ENCODE measurements around the gene CCDC40. TPM values are rescaled to one million over a fixed set of nuclear protein-coding genes. Genes with fewer than 3 reads are reported as not detected.

The CCDC40 gene
- total and polyA plus RNA-seq, 9 of the 15 experiments (the other 6 are each of a cell fraction or from before 2014, with no cell fraction given): 0.07 to 0.33 TPM; not detected in 7

DNA sequence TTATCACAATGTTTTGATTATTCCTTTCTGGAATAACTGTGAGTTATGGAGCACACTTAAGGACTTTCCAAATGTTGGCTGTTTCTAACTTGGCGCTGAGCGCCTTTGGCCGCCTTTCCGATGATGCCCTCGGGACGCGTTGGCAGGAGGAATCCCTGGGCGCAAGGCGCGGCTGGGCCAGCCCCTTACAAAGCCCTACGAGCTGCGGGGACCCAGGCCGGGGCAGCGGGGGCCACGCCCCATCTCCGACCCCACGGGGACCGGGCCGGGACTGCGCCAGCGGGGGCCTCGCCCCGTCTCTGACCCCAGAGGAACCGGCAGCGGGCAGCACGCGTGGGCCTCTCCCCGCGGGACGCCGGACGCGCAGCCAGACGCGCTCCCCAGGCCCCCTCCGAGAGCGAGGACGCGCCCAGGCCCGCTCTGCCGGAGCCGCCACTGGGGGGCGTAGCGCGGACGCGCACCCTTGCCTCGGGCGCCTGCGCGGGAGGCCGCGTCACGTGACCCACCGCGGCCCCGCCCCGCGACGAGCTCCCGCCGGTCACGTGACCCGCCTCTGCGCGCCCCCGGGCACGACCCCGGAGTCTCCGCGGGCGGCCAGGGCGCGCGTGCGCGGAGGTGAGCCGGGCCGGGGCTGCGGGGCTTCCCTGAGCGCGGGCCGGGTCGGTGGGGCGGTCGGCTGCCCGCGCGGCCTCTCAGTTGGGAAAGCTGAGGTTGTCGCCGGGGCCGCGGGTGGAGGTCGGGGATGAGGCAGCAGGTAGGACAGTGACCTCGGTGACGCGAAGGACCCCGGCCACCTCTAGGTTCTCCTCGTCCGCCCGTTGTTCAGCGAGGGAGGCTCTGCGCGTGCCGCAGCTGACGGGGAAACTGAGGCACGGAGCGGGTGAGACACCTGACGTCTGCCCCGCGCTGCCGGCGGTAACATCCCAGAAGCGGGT lies 64.8 kb downstream of the CCDC40 start, which contains the start of gene GAA (continued):
- TF ChIP-seq RBFOX2 (IDR thresholded peaks at IDR 0.05; ENCODE audit: low read depth, low read length) (peak; percentile 69), TAF9B (IDR thresholded peaks at IDR 0.05; ENCODE audit: partially characterized antibody) (no peak), SUPT5H (IDR thresholded peaks at IDR 0.05) (no peak), ZKSCAN3 (CRISPR knock-in tag; IDR thresholded peaks at IDR 0.05) (no peak), CAMTA2 (CRISPR knock-in tag; conservative IDR thresholded peaks at IDR 0.05) (0 out of 2 replicates have a peak, but pooled peaks have one; percentile 40), BCOR (IDR thresholded peaks at IDR 0.05) (peak; percentile 89), PRPF4 (IDR thresholded peaks at IDR 0.05; ENCODE audit: insufficient read depth, low read depth, low read length, poor library complexity, severe bottlenecking) (no peak), ESRRB (CRISPR knock-in tag; IDR thresholded peaks at IDR 0.05; ENCODE audit: borderline replicate concordance) (no peak), POU5F1 (IDR thresholded peaks at IDR 0.05; ENCODE audit: borderline replicate concordance, low read depth, low read length, partially characterized antibody) (no peak), RBM22 (IDR thresholded peaks at IDR 0.05; ENCODE audit: low read depth, low read length, poor library complexity, severe bottlenecking) (no peak), PHB2 (IDR thresholded peaks at IDR 0.05; ENCODE audit: low read depth) (no peak), HNRNPUL1 (IDR thresholded peaks at IDR 0.05; ENCODE audit: low read length) (no peak), BRCA1 (IDR thresholded peaks at IDR 0.05) (no peak), BRCA1 (CRISPR knock-in tag; IDR thresholded peaks at IDR 0.05) (no peak), TFAM (CRISPR knock-in tag; conservative IDR thresholded peaks at IDR 0.05) (no peak), GABPB2 (CRISPR knock-in tag; conservative IDR thresholded peaks at IDR 0.05) (no peak), BDP1 (IDR thresholded peaks at IDR 0.05; ENCODE audit: insufficient read depth, insufficient read length) (no peak), LCOR (CRISPR knock-in tag; IDR thresholded peaks at IDR 0.05) (no peak), ZNF347 (CRISPR knock-in tag; IDR thresholded peaks at IDR 0.05; ENCODE audit: low read depth) (no peak), ETV5 (CRISPR knock-in tag; IDR thresholded peaks at IDR 0.05; ENCODE audit: low read depth) (0 out of 2 replicates have a peak, but pooled peaks have one; percentile 22), FOXK2 (conservative IDR thresholded peaks at IDR 0.05 in 1 of 2, IDR thresholded peaks at IDR 0.05 in 1 of 2; ENCODE audit: low read depth in 2 of 2) (no peak)
- TF ChIP-seq, protein P1, sequence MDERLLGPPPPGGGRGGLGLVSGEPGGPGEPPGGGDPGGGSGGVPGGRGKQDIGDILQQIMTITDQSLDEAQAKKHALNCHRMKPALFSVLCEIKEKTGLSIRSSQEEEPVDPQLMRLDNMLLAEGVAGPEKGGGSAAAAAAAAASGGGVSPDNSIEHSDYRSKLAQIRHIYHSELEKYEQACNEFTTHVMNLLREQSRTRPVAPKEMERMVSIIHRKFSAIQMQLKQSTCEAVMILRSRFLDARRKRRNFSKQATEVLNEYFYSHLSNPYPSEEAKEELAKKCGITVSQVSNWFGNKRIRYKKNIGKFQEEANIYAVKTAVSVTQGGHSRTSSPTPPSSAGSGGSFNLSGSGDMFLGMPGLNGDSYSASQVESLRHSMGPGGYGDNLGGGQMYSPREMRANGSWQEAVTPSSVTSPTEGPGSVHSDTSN (CRISPR knock-in tag; IDR thresholded peaks at IDR 0.05; ENCODE audit: low read depth): no peak
- TF ChIP-seq, protein P1 (tag; conservative IDR thresholded peaks at IDR 0.05; ENCODE audit: low read depth): no peak
- TF ChIP-seq, protein P2, sequence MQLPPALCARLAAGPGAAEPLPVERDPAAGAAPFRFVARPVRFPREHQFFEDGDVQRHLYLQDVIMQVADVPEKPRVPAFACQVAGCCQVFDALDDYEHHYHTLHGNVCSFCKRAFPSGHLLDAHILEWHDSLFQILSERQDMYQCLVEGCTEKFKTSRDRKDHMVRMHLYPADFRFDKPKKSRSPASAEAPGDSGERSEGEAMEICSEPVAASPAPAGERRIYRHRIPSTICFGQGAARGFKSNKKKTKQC (CRISPR knock-in tag; IDR thresholded peaks at IDR 0.05): peak; percentile 41; the same call in 1 of the 2 replicates
- TF ChIP-seq, protein P3, sequence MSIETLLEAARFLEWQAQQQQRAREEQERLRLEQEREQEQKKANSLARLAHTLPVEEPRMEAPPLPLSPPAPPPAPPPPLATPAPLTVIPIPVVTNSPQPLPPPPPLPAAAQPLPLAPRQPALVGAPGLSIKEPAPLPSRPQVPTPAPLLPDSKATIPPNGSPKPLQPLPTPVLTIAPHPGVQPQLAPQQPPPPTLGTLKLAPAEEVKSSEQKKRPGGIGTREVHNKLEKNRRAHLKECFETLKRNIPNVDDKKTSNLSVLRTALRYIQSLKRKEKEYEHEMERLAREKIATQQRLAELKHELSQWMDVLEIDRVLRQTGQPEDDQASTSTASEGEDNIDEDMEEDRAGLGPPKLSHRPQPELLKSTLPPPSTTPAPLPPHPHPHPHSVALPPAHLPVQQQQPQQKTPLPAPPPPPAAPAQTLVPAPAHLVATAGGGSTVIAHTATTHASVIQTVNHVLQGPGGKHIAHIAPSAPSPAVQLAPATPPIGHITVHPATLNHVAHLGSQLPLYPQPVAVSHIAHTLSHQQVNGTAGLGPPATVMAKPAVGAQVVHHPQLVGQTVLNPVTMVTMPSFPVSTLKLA (conservative IDR thresholded peaks at IDR 0.05): no peak

Data from K562 (cell line).